GM12874 (cell line): ENCODE data around the gene CDKN2AIPNL.

Experiments used
- CTCF ChIP-seq: IDR thresholded peaks from 2 replicates; pipeline ENCODE4 v1.5.1; 2011; ENCODE audit warnings: low read depth, mild to moderate bottlenecking, control low read depth, low read length, moderate library complexity; ENCODE audit not compliant: insufficient read depth

The CDKN2AIPNL gene

DNA sequence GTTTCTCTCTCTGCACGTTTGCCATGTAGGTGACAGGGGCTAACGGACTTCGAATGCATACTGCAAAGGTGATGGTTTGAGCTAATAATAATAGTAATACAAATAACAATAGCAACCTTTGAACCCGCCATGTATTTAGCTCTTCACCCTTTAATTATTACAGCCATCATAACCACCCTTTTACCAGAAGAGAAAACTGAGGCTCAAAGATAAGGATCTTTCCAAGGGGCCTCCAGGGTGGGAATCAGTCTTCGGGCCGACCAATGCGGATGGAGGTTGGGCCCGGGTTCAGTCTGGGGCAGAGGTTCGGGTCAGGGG, 494 bp downstream of the CDKN2AIPNL start:
- no peak for TF ChIP-seq CTCF

DNA sequence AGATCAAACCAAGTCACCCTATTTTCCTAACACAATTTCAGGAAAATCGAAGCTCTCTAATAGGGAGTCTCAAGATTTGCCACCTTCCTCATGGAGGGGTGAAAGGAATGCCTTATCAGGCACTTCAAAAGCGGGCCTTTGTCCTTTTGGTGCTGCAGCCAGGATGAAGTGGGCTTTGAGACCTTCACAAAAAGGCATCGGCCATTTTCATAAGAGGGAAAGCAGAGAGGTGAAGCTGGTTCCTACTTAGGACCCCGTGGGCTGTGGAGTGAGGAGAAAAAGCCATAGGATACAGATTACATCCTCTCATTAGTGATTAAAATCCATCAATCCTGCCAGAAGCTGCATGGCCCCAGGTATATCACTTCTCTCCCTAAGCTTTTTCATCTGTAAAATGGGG, 859 bp downstream of the CDKN2AIPNL start:
- TF ChIP-seq CTCF, result no peak

- no peak for TF ChIP-seq CTCF
These were observed 2.4 kb downstream of the CDKN2AIPNL start for GRCh38 chr5:134409321-134409720.

GRCh38 chr5:134406390-134406789, 5.3 kb downstream of the CDKN2AIPNL start:
- no peak for TF ChIP-seq CTCF

- TF ChIP-seq CTCF, result no peak
These were observed 7.7 kb downstream of the CDKN2AIPNL start for GRCh38 chr5:134403951-134404350.

GRCh38 chr5:134398609-134399155, 13.0 kb downstream of the CDKN2AIPNL start:
- TF ChIP-seq CTCF, result no peak

- TF ChIP-seq CTCF, result no peak
These were observed 14.5 kb downstream of the CDKN2AIPNL start for GRCh38 chr5:134397196-134397595.

DNA sequence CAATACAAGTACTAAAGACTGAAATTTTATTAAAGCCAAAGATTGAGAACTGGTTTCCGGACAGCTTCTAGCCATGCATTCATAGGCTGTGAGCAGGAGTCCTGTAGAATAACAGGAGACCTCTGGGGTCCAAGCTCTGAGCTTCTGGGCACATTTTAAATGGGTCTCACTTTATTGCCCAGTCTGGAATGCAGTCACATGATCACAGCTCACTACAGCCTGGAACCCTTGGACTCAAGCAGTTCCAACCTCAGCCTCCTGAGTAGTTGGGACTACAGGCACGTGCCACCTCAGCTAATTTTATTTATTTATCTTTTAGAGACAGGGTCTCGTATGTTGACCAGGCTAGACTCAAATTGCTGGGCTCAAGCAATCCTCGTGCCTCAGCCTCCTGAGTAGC, 15.4 kb downstream of the CDKN2AIPNL start:
- TF ChIP-seq CTCF, result no peak
